ENCODE measurements around the gene COL23A1.

Gene COL23A1

GRCh38 chr5:178569485-178569884 is 20.7 kb downstream of the COL23A1 start:
- no peak overlapping the region for H3K9ac ChIP-seq (ENCODE audit: low read length)
- H3K4me1 ChIP-seq (ENCODE audit: insufficient read depth, low read length) = no peaks in the 10 kb centered on the region
- H3K4me3 ChIP-seq (ENCODE audit: low read depth in 1 of 2, low read length in 2 of 2) = no peak overlapping the region
- H3K36me3 ChIP-seq (ENCODE audit: insufficient read depth, low read length) = no peaks in the 10 kb centered on the region
- no peak overlapping the region for H3K27ac ChIP-seq (ENCODE audit: low read depth, low read length)
- H3K27me3 ChIP-seq (ENCODE audit: control insufficient read depth in 1 of 2, insufficient read depth in 2 of 2, low read length in 2 of 2) = no peaks in the 10 kb centered on the region
- no peaks in the 10 kb centered on the region for H3K9me3 ChIP-seq (ENCODE audit: low read length)

GRCh38 chr5:178564811-178565550 is 25.2 kb downstream of the COL23A1 start:
- H3K4me3 ChIP-seq (ENCODE audit: low read depth in 1 of 2, low read length in 2 of 2) = no peak overlapping the region
- no peak overlapping the region for H3K9ac ChIP-seq (ENCODE audit: low read length)
- no peaks in the 10 kb centered on the region for H3K9me3 ChIP-seq (ENCODE audit: low read length)
- H3K27ac ChIP-seq (ENCODE audit: low read depth, low read length) = no peak overlapping the region
- H3K4me1 ChIP-seq (ENCODE audit: insufficient read depth, low read length) = no peaks in the 10 kb centered on the region
- no peaks in the 10 kb centered on the region for H3K27me3 ChIP-seq (ENCODE audit: control insufficient read depth in 1 of 2, insufficient read depth in 2 of 2, low read length in 2 of 2)
- no peaks in the 10 kb centered on the region for H3K36me3 ChIP-seq (ENCODE audit: insufficient read depth, low read length)

DNA sequence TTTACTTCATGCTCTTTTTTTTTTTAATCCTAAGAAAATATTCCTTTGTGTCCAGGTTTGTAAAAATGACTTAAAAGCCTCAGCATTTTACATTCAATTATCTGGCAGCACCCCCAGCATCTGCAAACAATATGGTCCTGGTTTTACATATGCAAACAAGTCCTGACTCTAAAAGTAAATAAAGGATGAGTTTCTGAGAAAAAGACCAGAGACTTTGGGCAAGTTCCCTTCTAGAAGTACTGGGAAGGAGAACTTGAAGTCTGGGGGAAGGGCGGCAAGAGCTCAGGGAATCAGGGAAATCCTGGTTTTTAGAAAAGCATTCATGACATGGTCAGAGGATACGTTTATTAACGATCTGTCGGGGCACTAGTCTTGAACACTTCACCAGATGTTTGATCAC is 25.8 kb downstream of the COL23A1 start:
- H3K27ac ChIP-seq (ENCODE audit: low read depth, low read length) = no peak overlapping the region
- H3K36me3 ChIP-seq (ENCODE audit: insufficient read depth, low read length) = no peaks in the 10 kb centered on the region
- H3K9ac ChIP-seq (ENCODE audit: low read length) = no peak overlapping the region
- H3K4me1 ChIP-seq (ENCODE audit: insufficient read depth, low read length) = no peaks in the 10 kb centered on the region
- H3K9me3 ChIP-seq (ENCODE audit: low read length) = no peaks in the 10 kb centered on the region
- H3K27me3 ChIP-seq (ENCODE audit: control insufficient read depth in 1 of 2, insufficient read depth in 2 of 2, low read length in 2 of 2) = no peaks in the 10 kb centered on the region
- no peak overlapping the region for H3K4me3 ChIP-seq (ENCODE audit: low read depth in 1 of 2, low read length in 2 of 2)

DNA sequence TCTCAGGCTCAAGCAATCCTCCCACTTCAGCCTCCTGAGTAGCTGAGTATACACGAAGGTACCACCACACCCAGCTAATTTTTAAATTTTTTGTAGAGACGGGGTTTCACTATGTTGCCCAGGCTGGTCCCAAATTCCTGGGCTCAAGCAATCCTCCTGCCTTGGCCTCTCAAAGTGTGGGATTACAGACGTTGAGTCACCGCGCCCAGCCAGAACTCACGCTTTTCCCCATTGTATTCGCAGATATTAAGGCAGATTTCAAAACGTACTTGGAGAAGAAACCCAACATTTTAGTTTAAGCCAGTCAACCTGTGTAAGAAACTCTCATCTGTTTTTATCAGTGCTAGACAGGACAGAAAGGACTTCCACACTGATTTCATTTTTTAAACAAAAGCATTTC is 26.6 kb downstream of the COL23A1 start:
- Histone ChIP-seq H3K27ac (ENCODE audit: low read depth, low read length) (no peak overlapping the region), H3K27me3 (ENCODE audit: control insufficient read depth in 1 of 2, insufficient read depth in 2 of 2, low read length in 2 of 2) (no peaks in the 10 kb centered on the region), H3K4me3 (ENCODE audit: low read depth in 1 of 2, low read length in 2 of 2) (no peak overlapping the region), H3K9ac (ENCODE audit: low read length) (no peak overlapping the region), H3K9me3 (ENCODE audit: low read length) (no peaks in the 10 kb centered on the region), H3K36me3 (ENCODE audit: insufficient read depth, low read length) (no peaks in the 10 kb centered on the region), H3K4me1 (ENCODE audit: insufficient read depth, low read length) (no peaks in the 10 kb centered on the region)

GRCh38 chr5:178561746-178562264 is 28.4 kb downstream of the COL23A1 start:
- H3K4me3 ChIP-seq (ENCODE audit: low read depth in 1 of 2, low read length in 2 of 2) = no peak overlapping the region
- no peaks in the 10 kb centered on the region for H3K9me3 ChIP-seq (ENCODE audit: low read length)
- H3K4me1 ChIP-seq (ENCODE audit: insufficient read depth, low read length) = no peaks in the 10 kb centered on the region
- H3K36me3 ChIP-seq (ENCODE audit: insufficient read depth, low read length) = no peaks in the 10 kb centered on the region
- no peak overlapping the region for H3K9ac ChIP-seq (ENCODE audit: low read length)
- no peaks in the 10 kb centered on the region for H3K27me3 ChIP-seq (ENCODE audit: control insufficient read depth in 1 of 2, insufficient read depth in 2 of 2, low read length in 2 of 2)
- H3K27ac ChIP-seq (ENCODE audit: low read depth, low read length) = no peak overlapping the region

DNA sequence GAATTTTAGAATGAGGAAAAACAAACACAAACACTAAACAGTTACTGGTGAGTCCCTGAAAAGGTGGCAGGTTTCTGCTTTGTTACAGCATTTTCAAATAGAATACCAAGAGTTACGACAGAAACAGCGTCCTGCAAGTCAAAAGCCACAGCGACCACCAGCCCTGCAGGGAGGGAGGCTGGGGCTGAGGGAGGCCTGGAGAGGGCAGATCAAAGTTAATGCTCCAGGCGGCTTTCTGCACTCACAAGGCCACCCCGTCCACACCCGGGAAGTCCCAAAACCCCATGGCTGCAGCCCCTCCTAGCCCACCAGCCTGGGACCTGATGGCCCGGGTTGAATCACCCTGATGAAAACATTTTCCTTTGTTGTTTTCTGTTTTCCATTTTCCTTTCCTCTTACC is 29.3 kb downstream of the COL23A1 start:
- H3K4me3 ChIP-seq (ENCODE audit: low read depth in 1 of 2, low read length in 2 of 2) = no peak overlapping the region
- H3K4me1 ChIP-seq (ENCODE audit: insufficient read depth, low read length) = no peaks in the 10 kb centered on the region
- no peak overlapping the region for H3K27ac ChIP-seq (ENCODE audit: low read depth, low read length)
- H3K27me3 ChIP-seq (ENCODE audit: control insufficient read depth in 1 of 2, insufficient read depth in 2 of 2, low read length in 2 of 2) = no peaks in the 10 kb centered on the region
- no peaks in the 10 kb centered on the region for H3K36me3 ChIP-seq (ENCODE audit: insufficient read depth, low read length)
- no peak overlapping the region for H3K9ac ChIP-seq (ENCODE audit: low read length)
- H3K9me3 ChIP-seq (ENCODE audit: low read length) = no peaks in the 10 kb centered on the region

- H3K27ac ChIP-seq (ENCODE audit: low read depth, low read length) = no peak overlapping the region
Observed at GRCh38 chr5:178557416-178557815, 32.8 kb downstream of the COL23A1 start.

DNA sequence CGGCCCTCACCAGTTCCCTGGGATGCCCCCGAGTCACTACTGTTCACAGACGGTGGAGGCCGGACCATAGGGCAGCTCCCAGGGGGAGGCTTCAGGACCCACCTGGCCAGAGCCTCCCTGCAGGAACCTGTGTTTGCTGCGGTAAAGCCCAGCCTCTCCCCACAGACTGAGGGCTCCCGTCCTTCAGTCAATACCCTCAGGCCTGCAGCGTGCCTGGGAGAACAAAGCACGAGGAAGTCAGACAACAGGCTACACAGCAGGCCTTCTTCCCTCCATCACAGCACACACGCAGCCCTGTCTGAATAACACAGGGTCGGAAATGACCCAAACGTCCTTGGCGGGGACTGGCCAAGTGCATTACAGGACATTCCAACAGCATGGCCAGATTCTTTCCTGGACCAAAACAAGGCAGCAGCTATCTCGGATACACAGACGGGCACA is 34.4 kb downstream of the COL23A1 start:
- Histone ChIP-seq H3K9me3 (ENCODE audit: low read length) (no peaks in the 10 kb centered on the region), H3K36me3 (ENCODE audit: insufficient read depth, low read length) (no peaks in the 10 kb centered on the region), H3K27ac (ENCODE audit: low read depth, low read length) (no peak overlapping the region), H3K4me3 (ENCODE audit: low read depth in 1 of 2, low read length in 2 of 2) (no peak overlapping the region), H3K27me3 (ENCODE audit: control insufficient read depth in 1 of 2, insufficient read depth in 2 of 2, low read length in 2 of 2) (no peaks in the 10 kb centered on the region), H3K9ac (ENCODE audit: low read length) (no peak overlapping the region), H3K4me1 (ENCODE audit: insufficient read depth, low read length) (no peaks in the 10 kb centered on the region)

More at GRCh38 chr5:178557416-178557815, 32.8 kb downstream of the COL23A1 start:
- Histone ChIP-seq H3K4me3 (ENCODE audit: low read depth in 1 of 2, low read length in 2 of 2) (no peak overlapping the region), H3K27me3 (ENCODE audit: control insufficient read depth in 1 of 2, insufficient read depth in 2 of 2, low read length in 2 of 2) (no peaks in the 10 kb centered on the region), H3K9ac (ENCODE audit: low read length) (no peak overlapping the region), H3K36me3 (ENCODE audit: insufficient read depth, low read length) (no peaks in the 10 kb centered on the region), H3K4me1 (ENCODE audit: insufficient read depth, low read length) (no peaks in the 10 kb centered on the region), H3K9me3 (ENCODE audit: low read length) (no peaks in the 10 kb centered on the region)

GRCh38 chr5:178555005-178555404 is 35.2 kb downstream of the COL23A1 start:
- H3K27me3 ChIP-seq (ENCODE audit: control insufficient read depth in 1 of 2, insufficient read depth in 2 of 2, low read length in 2 of 2) = no peaks in the 10 kb centered on the region
- H3K4me1 ChIP-seq (ENCODE audit: insufficient read depth, low read length) = no peaks in the 10 kb centered on the region
- no peak overlapping the region for H3K4me3 ChIP-seq (ENCODE audit: low read depth in 1 of 2, low read length in 2 of 2)
- no peaks in the 10 kb centered on the region for H3K9me3 ChIP-seq (ENCODE audit: low read length)
- no peaks in the 10 kb centered on the region for H3K36me3 ChIP-seq (ENCODE audit: insufficient read depth, low read length)
- H3K9ac ChIP-seq (ENCODE audit: low read length) = no peak overlapping the region
- no peak overlapping the region for H3K27ac ChIP-seq (ENCODE audit: low read depth, low read length)

GRCh38 chr5:178554311-178554710 is 35.9 kb downstream of the COL23A1 start:
- Histone ChIP-seq H3K27ac (ENCODE audit: low read depth, low read length) (no peak overlapping the region), H3K9ac (ENCODE audit: low read length) (no peak overlapping the region), H3K36me3 (ENCODE audit: insufficient read depth, low read length) (no peaks in the 10 kb centered on the region), H3K9me3 (ENCODE audit: low read length) (no peaks in the 10 kb centered on the region), H3K4me3 (ENCODE audit: low read depth in 1 of 2, low read length in 2 of 2) (no peak overlapping the region), H3K4me1 (ENCODE audit: insufficient read depth, low read length) (no peaks in the 10 kb centered on the region), H3K27me3 (ENCODE audit: control insufficient read depth in 1 of 2, insufficient read depth in 2 of 2, low read length in 2 of 2) (no peaks in the 10 kb centered on the region)

- Histone ChIP-seq H3K36me3 (ENCODE audit: insufficient read depth, low read length) (no peaks in the 10 kb centered on the region), H3K27me3 (ENCODE audit: control insufficient read depth in 1 of 2, insufficient read depth in 2 of 2, low read length in 2 of 2) (no peaks in the 10 kb centered on the region), H3K4me3 (ENCODE audit: low read depth in 1 of 2, low read length in 2 of 2) (no peak overlapping the region), H3K9ac (ENCODE audit: low read length) (no peak overlapping the region), H3K27ac (ENCODE audit: low read depth, low read length) (no peak overlapping the region), H3K4me1 (ENCODE audit: insufficient read depth, low read length) (no peaks in the 10 kb centered on the region), H3K9me3 (ENCODE audit: low read length) (no peaks in the 10 kb centered on the region)
Observed at GRCh38 chr5:178553517-178553916, 36.7 kb downstream of the COL23A1 start.

GRCh38 chr5:178551468-178551867 is 38.7 kb downstream of the COL23A1 start:
- Histone ChIP-seq H3K27ac (ENCODE audit: low read depth, low read length) (no peak overlapping the region), H3K9me3 (ENCODE audit: low read length) (no peaks in the 10 kb centered on the region), H3K9ac (ENCODE audit: low read length) (no peak overlapping the region), H3K27me3 (ENCODE audit: control insufficient read depth in 1 of 2, insufficient read depth in 2 of 2, low read length in 2 of 2) (peaks cover 0 to 4% of the 10 kb centered on the region in 2 donors), H3K4me1 (ENCODE audit: insufficient read depth, low read length) (no peaks in the 10 kb centered on the region), H3K36me3 (ENCODE audit: insufficient read depth, low read length) (no peaks in the 10 kb centered on the region), H3K4me3 (ENCODE audit: low read depth in 1 of 2, low read length in 2 of 2) (no peak overlapping the region)

Measured in muscle layer of colon (tissue), 2 donors.